Activated CD8-positive, alpha-beta memory T cell treated with anti-CD3 and anti-CD28 coated beads, Interleukin-2, amount 50 U/mL, for 48 hours (primary cell): ENCODE measurements around the gene LBHD2.

Source experiments
- DNase-seq: peaks from one replicate; pipeline ENCODE4 v3.0.0-alpha.2; 2020

LBHD2 gene

GRCh38 chr14:103121121-103121845, 37.3 kb downstream of the LBHD2 start:
- DNase-seq, result no peak

GRCh38 chr14:103121846-103122584, 38.0 kb downstream of the LBHD2 start:
- no peak for DNase-seq

GRCh38 chr14:103122585-103122946, 38.6 kb downstream of the LBHD2 start:
- DNase-seq, result no peak

GRCh38 chr14:103122947-103123633, 39.1 kb downstream of the LBHD2 start, which contains the start of gene TNFAIP2:
Gene TNFAIP2, plus strand, starts transcription at chr14:103123461. Its CDS starts 2,997 bp downstream, at chr14:103126458.
- no peak for DNase-seq

GRCh38 chr14:103123634-103124500, 39.9 kb downstream of the LBHD2 start:
- DNase-seq, result no peak

- no peak for DNase-seq
These were observed 40.5 kb downstream of the LBHD2 start for GRCh38 chr14:103124501-103125001.

- DNase-seq, result no peak
These were observed 41.4 kb downstream of the LBHD2 start for GRCh38 chr14:103125098-103126070.

GRCh38 chr14:103126088-103126872, 42.3 kb downstream of the LBHD2 start:
- no peak for DNase-seq

GRCh38 chr14:103126873-103127304, 42.9 kb downstream of the LBHD2 start:
- DNase-seq, result no peak

- DNase-seq, result no peak
These were observed 43.3 kb downstream of the LBHD2 start for GRCh38 chr14:103127356-103127755.

GRCh38 chr14:103127861-103128598, 44.0 kb downstream of the LBHD2 start:
- DNase-seq, result no peak

GRCh38 chr14:103128631-103129300, 44.8 kb downstream of the LBHD2 start:
- DNase-seq, result no peak

- DNase-seq, result no peak
These were observed 45.4 kb downstream of the LBHD2 start for GRCh38 chr14:103129301-103130016.

- DNase-seq, result no peak
These were observed 46.2 kb downstream of the LBHD2 start for GRCh38 chr14:103130017-103130764.

- no peak for DNase-seq
These were observed 47.0 kb downstream of the LBHD2 start for GRCh38 chr14:103130965-103131364.

- DNase-seq, result no peak
These were observed 47.6 kb downstream of the LBHD2 start for GRCh38 chr14:103131580-103131979.

GRCh38 chr14:103132381-103133209, 48.6 kb downstream of the LBHD2 start:
- no peak for DNase-seq
